Activated T-helper 9 cell treated with anti-CD3 and anti-CD28 coated beads, Interleukin-2, amount 50 U/mL, for 16 hours (primary cell): ENCODE measurements around the gene HCFC1R1.
"Not testable (repeated sequence)": the region's sequence is repeated elsewhere in the genome, so short reads cannot be mapped to it uniquely, and the experiment has no call there.

Source experiments
- DNase-seq: peaks from one replicate; pipeline ENCODE4 v3.0.0-alpha.2; 2020; ENCODE audit warnings: low read depth

The HCFC1R1 gene

DNA sequence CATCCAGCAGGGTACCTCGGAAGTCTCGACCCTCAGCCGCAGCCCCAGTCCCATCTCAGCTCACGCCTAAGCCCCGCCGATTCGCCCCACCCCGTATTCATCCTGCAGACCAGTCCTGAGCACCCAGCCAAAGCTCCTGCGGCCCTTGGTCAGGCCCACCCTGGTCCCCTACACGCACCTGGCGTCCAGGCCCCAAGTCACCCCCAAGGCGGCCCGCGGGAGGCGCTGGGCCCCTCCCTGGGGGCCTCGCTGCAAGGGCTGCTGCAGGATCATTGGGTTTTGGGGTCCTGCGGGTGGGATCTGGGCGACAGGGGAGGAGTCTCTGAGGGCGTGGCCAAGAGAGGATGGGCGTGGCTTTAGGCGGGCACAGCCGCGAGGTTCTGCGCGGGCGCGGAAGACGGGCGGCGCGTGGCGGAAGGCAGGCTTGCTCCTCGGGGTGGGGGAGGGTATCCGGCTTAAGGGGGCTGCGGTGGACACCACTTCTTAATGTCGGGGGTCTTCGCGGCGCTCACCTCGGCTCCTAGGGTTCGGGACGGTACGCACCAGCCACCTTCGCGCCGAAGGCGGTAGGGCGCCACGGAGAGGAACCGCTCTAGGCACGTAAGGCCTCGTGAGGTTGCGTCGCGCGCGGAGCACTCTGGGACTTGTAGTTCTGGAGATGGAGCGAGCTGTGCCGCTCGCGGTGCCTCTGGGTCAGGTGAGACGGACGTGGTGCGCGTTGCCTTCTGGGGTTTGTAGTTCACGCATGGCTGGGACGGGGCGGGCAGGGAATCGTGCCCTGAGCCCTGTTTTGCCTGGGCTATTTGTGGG, at the start of gene HCFC1R1, which contains the start of gene THOC6:
HCFC1R1 (minus strand) TSS at position 274 of the 810 bp plus-strand sequence; CDS start at position 273, 1 bp downstream.
THOC6 (plus strand) TSS at position 367 of the 810 bp plus-strand sequence; CDS start at position 659, 292 bp downstream.
- peak; percentile 93 for DNase-seq

GRCh38 chr16:3073448-3073847, 49.7 kb upstream of the HCFC1R1 start:
- DNase-seq = no peak

GRCh38 chr16:3072576-3073263, 49.0 kb upstream of the HCFC1R1 start:
- not testable (repeated sequence) for DNase-seq

GRCh38 chr16:3072148-3072547, 48.4 kb upstream of the HCFC1R1 start:
- DNase-seq = not testable (repeated sequence)

- DNase-seq = no peak
Measured at GRCh38 chr16:3071655-3072054, 47.9 kb upstream of the HCFC1R1 start.

GRCh38 chr16:3070608-3071111, 46.9 kb upstream of the HCFC1R1 start:
- DNase-seq = no peak

GRCh38 chr16:3069146-3069545, 45.4 kb upstream of the HCFC1R1 start:
- not testable (repeated sequence) for DNase-seq

DNA sequence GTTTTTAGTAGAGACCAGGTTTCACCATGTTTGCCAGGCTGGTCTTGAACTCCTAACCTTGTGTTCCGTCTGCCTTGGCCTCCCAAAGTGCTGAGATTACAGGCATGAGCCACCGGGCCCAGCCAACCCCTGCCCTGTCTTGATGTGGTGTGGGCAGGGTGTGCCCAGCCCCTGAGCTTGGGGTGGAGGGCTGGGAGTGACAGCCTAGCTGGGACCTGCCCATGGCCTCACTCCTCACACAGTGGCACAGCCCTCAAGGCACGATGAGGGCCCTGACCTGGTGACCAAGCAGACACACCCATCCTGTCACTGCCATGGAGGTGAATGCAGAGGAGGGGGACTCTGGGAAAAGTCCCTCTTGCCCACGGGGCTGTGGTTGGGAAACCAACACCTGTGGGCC, 44.7 kb upstream of the HCFC1R1 start:
- no peak for DNase-seq

DNA sequence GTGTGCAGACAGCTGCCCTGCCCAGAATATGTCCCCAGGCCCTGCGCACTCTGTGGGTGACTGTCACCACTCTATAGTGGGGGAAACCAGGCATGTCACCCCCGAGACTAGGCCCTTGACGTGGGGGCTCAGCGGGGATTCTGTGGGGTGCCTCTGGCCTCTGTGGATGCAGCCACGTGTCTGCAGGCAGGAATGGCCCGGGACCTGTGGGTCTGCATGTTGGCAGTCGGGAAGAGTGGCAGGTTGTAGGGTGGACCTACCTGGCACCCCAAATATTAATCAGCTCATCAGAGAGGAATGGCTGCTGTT, 42.7 kb upstream of the HCFC1R1 start:
- no peak for DNase-seq

- no peak for DNase-seq
Measured at GRCh38 chr16:3065742-3066439, 42.1 kb upstream of the HCFC1R1 start.

DNA sequence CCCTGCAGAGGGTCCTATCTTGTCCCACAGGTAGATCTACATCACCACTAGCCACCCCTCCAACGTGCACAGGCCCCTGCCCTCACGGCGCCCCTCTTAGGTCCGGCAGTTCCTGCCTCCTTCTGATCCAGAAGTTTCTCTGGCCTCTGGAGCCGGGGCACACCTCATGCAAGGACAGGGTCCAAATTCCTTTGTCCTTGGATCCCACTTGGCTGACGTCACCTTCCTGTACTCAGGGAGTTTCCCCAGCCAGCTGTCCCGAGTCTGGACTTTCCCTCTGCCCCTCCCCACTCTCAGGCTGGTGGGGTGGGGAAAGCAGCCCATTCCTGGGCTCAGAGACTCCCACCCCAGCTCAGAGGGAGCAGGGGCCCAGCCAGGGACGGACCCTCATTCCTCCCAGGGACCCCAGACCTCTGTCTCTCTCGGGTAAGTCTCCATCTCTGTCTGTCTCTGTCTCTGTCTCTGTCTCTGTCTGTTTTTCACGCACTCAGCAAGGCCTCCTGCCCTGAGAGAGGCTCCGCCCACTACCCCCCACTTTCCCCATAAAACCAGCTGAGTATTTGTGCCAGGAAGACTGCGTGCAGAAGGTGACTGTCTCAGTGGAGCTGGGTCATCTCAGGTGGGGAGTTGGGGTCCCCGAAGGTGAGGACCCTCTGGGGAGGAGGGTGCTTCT, 41.5 kb upstream of the HCFC1R1 start, which contains the start of gene IL32:
IL32 (plus strand) TSS at position 572 of the 673 bp plus-strand sequence. CDS start 172 bp downstream, outside the sequence.
- peak; percentile 53 for DNase-seq

- DNase-seq = no peak
Measured at GRCh38 chr16:3063625-3064386, 40.1 kb upstream of the HCFC1R1 start.

DNA sequence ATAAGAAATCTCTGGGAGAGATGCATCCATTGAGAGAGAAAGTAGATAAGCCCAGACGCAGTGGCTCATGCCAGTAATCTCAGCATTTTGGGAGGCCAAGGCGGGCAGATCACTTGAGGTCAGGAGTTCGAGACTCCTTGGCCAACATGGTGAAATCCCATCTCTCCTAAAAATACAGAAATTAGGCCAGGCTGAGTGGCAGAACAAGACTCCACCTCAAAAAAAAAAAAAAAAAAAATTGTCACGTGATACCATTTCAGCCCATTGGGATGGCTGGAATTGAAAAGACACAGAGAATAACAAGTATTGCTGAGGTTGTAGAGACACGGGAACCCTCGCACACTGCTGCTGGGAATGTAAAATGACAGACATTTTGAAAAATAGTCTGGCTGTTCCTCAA, 38.8 kb upstream of the HCFC1R1 start:
- no peak for DNase-seq

- no peak for DNase-seq
Measured at GRCh38 chr16:3060339-3061127, 36.8 kb upstream of the HCFC1R1 start.

DNA sequence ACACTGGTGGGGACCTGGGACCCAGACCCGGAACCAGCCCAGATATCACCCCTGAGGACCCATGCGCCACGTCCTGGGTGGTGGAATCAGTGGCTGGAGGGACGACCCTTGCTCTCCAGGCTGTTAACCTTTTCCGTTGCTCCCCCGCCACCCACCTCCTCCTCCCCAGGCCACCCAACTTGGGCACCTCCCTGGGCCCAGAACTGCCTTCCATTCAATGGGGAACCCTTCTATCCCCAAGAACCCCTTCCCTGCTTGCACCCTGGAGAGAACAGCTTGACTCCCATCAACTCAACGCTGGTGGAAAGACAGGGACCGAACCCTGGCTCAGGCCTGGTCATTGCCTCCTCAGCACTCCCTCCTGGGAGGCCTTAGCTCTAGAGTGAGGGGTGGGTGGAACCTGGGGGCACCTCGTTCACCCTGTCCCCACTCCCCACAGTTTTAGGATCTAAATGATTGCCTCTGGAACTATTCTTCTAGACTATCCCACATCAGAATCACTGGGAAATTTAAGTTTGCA, 36.0 kb upstream of the HCFC1R1 start:
- no peak for DNase-seq

- peak; percentile 85 for DNase-seq
Measured at GRCh38 chr16:3059041-3059722, 35.4 kb upstream of the HCFC1R1 start.

DNA sequence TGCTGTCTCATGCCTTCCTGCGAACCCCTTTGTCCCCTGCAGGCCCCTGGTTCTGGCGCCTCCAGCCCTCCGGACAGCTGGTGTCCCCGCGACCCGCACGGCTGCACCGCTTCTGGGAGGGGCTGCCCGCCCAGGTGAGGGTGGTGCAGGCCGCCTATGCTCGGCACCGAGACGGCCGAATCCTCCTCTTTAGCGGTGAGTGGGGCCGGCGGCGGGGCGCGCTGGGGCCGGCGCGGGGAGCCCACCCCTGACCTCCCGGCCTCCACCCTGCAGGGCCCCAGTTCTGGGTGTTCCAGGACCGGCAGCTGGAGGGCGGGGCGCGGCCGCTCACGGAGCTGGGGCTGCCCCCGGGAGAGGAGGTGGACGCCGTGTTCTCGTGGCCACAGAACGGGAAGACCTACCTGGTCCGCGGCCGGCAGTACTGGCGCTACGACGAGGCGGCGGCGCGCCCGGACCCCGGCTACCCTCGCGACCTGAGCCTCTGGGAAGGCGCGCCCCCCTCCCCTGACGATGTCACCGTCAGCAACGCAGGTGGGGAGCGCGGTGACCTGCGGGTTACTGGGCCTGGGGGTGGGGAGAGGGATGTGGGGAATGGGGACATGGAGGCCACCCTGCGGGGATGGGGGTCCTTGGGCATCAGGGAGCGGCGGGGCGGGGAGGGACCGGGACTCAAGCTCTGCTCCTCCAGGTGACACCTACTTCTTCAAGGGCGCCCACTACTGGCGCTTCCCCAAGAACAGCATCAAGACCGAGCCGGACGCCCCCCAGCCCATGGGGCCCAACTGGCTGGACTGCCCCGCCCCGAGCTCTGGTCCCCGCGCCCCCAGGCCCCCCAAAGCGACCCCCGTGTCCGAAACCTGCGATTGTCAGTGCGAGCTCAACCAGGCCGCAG, 34.6 kb upstream of the HCFC1R1 start:
- peak; percentile 46 for DNase-seq
